ENCODE results near the gene LAIR2.

LAIR2 gene

DNA sequence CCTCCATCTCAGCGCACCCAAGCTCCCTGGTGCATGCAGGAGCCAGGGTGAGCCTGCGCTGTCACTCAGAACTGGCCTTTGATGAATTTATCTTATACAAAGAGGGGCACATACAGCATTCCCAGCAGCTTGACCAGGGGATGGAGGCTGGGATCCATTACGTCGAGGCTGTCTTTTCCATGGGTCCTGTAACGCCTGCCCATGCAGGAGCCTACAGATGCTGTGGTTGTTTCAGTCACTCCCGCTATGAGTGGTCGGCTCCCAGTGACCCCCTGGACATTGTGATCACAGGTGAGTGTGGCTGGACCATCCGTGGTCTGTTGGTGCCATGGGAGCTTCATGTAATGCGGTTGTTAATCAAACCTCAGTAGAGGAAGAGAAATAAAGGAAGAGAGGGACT lies 33.0 kb downstream of the LAIR2 start:
- DNase-seq: no peak

GRCh38 chr19:54536956-54537355 lies 34.3 kb downstream of the LAIR2 start:
- no peak for DNase-seq

GRCh38 chr19:54541712-54542111 lies 39.1 kb downstream of the LAIR2 start:
- DNase-seq: no peak

GRCh38 chr19:54548806-54549205 lies 46.2 kb downstream of the LAIR2 start:
- no peak for DNase-seq

- no peak for DNase-seq
Measured at GRCh38 chr19:54549224-54549623, 46.6 kb downstream of the LAIR2 start.

- DNase-seq: no peak
Measured at GRCh38 chr19:54551293-54551692, 48.7 kb downstream of the LAIR2 start.

DNA sequence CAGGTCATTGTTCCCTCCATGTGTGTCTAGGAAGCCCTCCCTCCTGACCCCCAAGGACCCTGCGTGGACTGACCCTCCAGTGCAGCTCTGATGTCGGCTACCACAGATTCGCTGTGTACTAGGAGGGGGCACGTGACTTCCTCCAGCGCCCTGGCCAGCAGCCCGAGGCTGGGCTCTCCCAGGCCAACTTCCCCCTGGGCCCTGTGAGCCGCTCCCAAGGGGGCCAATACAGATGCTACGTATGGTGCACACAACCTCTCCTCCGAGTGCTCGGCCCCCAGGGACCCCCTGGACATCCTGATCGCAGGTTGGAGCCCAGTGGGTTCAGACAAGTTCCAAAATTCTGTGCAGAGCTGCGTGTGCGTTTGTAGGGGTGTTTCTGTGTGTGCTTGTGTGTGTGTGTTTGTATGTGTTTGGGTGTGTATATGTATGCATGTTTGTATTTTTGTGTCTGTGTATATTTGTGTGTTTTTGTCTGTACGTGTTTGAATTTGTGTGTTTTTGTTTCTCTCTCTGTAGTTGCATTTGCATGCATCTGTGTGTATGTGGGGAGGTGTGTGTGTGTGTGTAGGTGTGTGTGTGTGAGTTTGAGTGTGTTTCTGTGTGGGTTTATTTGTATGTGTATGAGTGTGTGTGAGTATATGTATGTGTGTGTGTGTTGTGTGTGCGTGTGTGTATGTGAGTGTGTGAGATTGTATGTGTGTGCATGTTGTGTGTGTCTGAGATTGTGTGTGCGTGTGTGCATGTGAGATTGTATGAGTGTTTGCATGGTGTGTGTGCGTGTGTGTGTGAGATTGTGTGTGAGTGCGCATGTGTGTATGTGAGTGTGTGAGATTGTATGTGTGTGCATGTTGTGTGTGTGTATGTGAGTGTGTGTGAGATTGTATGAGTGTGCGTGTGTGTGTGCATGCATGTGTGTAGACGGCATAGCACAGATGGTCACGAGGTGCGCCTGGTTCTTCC lies 49.6 kb downstream of the LAIR2 start:
- DNase-seq: no peak

DNA sequence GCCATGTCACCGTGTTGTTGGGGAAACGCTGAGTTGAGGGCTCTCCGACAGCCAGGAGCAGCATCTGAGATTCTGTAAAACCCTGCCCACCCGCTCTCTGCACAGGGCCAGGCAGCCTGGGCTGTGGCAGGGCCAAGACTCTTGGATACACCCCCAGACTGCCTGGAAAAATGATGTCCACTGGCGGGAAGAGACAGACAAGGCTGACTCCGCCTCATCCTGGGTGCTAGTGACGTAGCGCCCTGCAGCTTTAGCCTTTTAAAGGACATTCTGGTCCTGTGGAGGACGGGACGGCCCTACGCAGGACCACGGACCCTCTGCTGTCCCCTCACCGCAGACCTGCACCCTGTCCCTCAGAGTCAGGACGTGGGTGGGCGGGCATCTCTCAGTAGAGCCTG lies 50.3 kb downstream of the LAIR2 start:
- no peak for DNase-seq

DNA sequence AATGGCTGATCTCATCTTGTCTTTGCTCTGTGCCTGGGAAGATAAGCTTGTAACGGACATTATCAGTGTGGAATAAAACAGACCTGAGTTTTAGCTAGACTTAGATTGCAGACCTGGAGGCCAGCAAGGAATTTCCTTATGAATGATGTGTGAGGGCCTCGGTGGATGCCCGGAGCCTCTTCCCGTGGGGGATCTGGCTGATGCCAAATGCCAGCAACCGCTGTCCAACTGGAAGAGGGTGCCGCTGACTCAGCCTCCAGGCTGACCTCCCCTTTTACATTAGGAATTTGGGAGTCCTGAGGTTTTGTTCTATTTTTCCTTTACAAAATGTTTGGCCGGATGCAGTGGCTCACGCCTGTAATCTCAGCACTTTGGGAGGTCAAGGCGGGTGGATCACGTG lies 51.4 kb downstream of the LAIR2 start:
- no peak for DNase-seq

GRCh38 chr19:54554896-54555295 lies 52.3 kb downstream of the LAIR2 start:
- DNase-seq: no peak

DNA sequence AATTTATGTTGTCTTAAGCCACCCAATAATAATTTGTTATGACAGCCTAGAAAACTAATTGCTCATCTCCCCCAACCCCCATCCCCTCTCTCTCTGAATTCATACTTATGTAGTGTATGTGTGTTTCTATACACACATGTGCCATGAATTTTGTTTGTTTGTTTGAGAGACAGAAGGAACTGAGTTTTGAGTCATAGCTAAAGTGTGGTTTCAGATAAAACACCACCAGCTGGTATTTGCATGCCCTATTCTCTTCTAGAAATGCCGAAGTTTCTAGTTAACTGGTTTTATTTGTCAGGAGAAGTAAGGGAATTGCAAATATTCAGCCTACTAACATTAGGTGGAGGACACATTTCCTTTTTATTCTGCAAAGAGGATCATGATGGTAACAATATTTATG lies 53.6 kb downstream of the LAIR2 start:
- no peak for DNase-seq

- no peak for DNase-seq
Measured at GRCh38 chr19:54558339-54558738, 55.7 kb downstream of the LAIR2 start.

All from eye (tissue), 1 donor.